GM21786 (cell line): ENCODE data around the gene KIF12.

Experiments used
- ATAC-seq: cut with Tn5 transposase; IDR thresholded peaks from one replicate; pipeline ENCODE4 v1.9.1; 2021; ENCODE audit not compliant: unreplicated experiment

KIF12 gene

DNA sequence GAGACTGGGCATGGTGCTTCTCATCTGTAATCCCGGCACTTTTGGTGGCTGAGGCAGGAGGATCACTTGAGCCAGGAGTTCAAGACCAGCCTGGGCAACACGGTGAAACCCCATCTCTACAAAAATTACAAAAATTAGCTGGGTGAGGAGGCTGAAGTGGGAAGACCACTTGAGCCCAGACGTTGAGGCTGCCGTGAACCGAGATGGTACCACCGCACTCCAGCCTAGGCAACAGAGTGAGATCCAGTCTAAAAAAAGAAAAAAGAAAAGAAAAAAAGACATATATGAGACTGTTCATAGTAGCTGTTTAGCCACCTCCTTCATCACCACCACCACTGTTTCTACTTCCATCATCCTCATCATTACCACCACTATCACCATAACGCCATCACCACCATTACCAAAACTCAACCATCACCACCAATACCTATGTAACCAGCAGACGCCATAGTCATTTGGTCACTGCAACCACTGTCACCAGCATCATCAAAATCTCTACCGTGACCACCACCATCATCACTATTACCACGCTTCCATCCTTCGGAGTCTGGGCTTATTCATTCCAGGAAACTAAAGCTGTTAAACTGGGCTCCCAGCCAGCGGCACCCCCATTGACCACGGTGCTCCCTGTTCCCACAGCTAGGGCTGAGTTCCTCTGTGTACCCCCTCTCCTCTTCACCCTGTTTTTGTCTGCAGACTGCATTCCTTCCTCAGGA, 8.4 kb upstream of the KIF12 start:
- ATAC-seq: no peak

DNA sequence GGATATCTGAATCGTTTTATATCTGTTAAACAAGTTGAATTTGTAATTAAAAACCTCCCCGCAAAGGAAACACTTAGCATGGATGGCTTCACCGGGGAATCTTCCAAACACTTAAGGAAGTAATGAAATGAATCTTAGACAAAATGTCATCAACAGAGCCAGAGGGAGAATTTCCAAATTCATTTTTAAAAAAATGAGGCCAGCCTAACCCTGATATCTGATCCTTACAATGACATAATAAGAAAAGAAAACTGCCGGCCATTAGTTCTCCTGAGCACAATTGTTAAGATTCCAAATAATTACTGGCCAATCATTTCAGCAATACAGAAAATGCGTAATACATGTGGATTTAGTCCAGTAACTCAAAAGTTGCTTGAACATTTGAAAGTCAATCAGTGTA, 6.1 kb upstream of the KIF12 start:
- no peak for ATAC-seq

DNA sequence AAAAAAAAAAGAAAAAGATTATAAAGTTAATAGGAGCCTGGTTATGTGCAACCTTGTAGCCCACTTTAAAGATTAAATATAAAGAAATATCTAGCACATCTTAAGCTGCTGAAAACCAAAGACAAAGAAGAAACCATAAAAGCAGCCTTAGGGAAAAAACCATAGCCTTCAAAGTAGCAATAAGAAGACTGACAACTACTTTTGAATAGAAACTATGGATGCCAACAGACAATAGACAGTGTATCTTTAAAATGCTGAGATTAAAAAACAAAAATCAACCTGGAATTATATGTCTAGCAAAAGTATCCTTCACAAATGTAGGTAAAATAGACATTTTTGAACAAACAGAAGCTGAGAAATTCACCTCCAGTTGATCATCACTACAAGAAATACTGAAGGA, 3.4 kb upstream of the KIF12 start:
- ATAC-seq: no peak

DNA sequence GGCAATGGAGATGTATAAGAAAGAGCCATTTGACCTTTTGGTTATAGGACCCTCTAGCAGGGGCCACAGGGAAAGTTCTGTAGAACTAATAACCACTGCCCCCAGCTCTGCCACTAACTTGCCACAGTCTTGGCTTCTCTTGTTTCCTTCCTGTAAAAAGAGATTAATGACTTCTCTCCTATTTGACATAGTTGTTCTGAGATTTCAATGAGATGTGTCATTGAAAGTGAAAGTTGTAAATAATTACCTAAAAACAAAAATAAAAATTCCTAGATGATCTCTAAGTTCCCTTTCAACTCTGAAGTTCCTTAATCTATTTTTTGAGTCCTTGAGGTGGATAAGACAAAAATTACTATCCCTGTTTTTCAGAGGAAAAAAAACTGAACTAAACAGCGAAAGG, 1.4 kb upstream of the KIF12 start:
- ATAC-seq: no peak

DNA sequence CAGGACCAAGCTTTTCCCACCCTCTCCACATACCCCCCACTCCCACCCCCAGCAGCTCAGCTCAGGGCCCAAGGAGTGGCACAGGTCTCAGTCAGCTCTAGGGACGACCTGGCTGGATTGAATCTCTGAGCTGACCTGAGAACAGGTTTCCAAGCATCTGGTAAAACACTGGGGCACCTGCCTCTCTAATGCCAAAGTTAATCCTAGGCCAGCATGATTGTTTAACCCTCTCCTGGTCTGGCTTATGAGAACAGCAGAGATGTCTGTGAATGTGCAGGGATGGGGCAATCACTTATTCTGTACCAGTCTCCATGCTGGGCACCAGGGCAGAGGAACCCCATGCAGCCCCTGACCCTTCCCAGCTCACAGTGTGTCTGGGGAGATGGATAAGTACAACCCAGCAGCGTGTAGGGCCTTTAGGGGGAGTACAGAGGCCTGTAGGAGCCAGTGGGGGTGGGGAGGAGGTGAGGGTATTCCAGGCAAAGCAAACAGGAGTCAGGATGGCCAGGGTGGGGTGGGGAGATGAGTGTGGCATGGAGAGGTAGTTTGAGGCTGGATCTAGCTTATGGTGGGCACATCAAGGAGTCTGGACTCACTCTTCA, 678 bp upstream of the KIF12 start:
- ATAC-seq: no peak

DNA sequence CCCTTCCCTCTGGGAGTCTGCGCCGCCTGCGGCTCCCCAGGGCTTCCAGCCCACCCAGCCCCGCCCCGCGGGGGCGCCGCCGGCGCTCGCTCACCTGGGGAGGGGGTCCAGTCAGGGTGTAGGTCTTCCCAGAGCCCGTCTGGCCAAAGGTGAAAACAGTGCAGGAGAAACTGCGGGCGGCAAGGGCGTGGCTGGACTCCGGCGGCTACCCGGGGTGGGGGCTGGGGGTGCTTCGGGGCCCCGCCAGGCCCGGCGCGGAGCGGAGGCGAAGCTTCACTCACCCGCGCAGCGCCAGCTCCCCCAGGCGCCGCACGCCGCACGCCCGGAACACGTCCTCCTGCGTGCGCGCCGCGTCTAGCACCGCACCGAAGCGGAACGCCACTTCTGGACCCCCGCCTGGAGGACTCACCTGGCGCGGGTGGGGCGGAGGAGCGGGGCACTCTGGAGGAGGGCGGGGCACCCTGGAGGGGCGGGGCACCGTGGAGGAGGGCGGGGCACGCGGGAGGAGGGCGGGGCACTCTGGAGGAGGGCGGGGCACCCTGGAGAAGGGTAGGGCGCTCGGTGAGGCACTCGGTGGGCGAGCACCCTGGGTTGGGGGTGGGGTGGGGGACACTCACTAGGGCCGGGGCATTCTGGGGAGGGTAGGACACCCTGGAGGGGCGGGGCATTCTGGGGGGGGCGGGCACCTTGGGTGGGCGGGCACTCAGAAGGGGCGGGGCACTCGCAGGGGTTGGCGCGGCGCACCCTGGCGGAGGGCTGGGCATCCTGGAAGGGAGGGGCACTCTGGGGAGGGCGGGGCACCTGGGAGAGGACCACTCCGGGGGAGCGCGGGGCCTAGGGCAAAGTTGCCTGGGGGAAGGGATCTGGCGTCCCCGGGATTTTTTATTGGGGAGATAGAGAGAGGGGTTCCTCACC, 814 bp downstream of the KIF12 start:
- no peak for ATAC-seq

DNA sequence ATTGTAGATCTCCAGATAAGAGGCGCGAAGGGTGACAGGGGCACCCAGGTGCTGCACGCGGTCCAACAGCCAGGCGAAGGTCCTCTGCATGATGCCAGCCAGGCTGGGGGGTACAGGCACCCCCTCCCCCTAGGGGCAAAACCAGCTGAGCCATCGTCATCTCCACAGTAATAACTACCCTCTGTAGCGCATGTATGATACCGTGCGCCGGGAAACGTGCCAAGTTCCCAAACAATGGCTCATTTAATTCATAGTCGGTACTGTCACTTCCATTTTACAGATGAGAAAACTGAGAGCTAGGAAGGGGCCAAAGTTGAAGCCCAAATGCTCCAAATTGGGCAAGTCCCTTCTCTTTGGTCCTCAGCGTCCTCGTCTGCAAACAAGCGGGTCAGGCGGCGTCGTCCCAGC, 1.5 kb downstream of the KIF12 start:
- no peak for ATAC-seq

DNA sequence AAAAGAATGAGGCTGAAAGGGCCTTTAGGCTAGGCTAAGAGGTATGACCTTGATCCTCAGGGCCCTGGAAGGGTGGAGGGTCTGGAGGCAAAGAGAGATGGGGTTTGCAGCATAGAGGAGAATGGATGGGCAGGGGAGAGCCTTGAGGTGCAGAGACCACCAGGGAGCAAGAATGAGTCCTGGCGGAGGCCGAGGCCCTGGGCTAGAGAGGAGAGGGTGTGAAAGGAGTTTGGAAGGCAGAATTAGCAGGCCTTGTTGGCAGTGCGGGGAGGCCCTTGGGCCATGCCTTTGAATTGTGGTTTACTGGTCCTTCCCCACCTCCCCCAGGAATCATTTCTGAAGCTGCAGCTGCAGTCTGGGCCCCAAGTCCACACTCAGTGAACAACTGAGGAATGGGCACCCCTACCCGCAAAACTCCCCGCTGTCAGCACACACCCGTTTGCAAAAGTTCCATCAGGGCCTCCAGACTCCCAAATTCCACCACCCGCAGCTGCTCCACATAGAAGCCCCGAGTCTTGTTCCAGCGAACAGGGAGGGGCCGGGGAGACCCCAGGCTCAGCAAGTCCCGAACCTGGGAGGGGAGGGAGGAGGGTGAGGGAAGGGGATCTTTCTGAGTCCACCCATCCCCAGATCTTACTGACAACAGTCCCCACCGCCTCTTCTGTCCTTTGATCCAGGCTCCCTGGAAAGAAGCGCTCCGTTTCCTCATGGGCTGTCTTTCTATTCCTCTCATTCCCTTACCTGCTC, 2.1 kb downstream of the KIF12 start:
- no peak for ATAC-seq

DNA sequence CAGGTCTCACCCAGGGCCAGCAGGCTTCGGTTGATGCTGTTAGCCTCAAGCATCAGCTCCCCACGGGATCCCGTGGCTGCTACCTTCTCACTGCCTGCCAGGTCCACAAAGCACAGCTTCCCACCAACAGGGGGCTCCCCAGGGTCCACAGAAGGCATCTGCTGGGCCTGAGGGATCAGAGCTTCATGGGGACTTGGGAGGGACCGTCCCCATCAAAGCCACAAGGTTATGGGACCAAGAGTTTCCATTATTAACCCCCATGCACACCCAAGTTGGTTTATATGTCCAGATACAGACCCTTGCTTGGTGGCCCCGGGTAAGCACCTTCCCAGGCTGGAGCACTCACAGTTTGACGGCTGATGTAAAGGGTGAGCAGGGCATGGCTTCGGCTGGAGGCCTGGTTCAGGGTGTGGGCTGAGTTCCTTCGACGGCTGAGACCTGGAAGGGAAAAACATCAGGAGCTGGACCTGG, 3.0 kb downstream of the KIF12 start:
- no peak for ATAC-seq

DNA sequence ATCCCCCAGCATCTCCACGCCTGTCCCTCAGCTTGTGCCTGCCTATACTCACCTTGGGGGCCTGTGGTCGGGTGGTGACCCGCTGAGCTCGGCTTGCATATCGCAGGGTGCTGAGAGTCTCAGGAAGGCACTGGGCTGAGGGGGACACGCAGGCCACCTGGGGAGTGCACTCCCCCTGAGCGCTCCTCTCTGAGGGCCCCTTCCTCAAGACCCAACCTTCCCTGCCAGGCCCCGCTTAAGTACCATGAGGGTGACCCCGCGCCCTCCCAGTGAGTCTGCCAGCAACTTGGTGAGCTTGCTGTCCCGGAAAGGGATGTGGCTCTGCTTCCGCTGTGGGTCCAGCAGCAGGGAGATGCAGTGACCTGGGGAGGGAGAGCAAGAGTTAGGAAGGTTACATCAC, 4.1 kb downstream of the KIF12 start:
- no peak for ATAC-seq

DNA sequence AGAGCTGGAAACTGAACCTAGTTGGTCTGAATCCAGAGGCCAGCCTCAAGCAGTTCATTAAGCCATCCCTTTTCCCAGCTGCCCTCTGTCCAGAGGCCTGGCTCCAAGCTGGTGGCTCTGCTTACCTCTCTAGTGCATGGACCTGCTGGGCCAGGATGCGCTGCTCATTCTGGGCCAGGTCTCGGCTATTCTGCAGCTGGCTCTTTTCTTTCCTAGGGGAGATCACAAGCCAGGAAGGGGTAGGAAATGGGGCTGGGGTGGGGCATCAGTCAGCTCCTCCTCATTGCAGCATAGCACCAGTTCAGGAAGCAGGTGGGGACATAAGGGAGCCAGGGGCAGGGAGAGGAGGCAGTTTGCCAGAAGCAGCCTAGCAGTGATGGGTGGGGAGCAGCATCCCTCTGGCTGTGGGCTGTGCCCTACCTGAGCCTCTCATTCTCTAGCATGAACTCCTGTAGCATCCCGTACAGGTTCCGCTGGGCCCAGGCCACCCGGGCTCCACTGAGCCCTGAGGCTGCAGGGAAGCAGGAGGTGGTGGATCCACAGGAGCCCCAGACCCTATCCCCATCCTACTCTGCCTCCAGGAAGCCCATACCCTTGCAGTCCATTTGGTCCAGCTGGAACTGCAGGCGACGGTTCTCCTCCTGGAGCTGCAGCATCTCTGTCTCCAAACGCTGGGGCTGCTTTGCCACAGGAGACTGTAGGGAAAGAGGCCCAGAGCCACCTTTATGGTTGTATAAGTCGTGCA, 5.2 kb downstream of the KIF12 start:
- no peak for ATAC-seq

DNA sequence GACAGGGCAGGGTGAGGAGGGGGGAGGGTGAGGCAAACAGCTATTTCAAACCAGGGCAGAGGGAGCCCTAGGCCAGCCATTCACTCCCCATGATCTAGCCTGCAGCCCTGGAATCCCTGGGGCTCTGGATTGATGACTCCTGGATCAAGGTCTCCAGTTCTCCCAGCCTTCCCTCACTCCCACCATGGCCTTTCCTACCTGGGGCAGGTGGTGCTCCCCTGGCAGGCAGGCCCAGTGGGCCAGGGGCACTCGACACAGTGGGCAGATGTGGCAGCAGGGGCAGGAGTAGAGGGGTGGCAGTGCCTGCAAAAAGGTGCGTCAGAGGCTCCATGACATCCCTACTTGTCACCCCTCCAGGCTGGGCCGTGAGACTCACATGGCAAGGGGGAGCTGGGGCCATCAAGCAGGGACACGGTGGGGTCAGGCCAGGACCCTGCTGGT, 6.0 kb downstream of the KIF12 start:
- no peak for ATAC-seq

DNA sequence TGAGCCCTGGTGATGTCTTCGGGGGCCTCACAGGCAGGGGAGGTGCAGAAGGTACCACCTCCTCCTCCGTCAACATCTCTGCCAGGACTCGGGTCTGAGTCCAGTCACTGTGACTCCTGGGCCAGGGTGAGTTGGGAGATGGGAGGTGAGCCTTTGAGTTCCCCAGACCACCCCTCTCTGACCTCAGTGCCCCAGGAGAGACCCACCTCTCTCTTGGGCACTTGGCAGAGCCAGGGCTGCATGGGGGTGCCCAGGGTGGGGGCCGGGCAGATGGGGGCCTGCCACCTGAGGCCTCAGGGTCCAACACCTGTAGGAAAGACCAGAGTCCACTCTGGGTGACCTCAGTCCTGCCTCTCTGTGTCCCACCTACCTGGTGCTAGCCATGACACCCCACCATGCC, 6.8 kb downstream of the KIF12 start:
- ATAC-seq: no peak

DNA sequence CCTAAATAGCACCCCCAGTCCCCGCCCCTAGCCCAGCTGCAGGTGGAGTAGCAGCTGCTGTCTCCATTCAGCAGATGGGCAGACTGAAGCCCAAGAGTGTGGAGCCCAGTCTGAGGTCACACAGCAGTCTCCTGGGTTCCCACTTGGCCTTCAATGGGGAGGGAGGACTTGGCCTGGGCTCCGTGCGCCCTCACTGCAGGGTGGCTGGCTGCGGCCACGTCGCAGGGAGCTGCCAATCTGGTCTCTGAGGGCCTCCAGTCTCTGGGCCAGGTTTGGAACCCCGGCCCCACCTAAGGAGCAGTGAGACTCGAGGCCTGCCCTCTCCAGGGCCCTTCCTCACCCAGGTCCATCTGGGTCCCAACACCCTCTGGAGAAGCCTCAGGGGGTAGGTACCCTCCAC, 7.4 kb downstream of the KIF12 start:
- ATAC-seq: no peak

DNA sequence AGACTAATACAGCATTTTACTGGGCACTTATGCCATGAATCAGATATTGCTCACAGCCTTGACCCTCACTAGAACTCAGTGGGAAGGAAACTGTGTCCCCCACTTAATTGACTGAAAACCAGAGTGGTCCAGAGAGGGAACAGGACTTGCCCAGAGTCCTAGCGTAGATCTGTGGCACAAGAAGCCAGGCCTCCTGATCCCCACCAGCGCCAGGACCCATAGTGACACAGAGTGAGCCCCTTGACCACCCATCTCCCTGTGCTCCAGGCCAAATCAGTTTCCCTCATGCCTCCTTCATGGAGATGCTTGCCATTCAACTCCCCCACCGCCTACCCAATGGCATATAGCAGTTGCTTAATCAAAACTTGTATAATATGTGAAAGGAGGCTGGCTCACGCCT, 8.3 kb downstream of the KIF12 start:
- no peak for ATAC-seq

DNA sequence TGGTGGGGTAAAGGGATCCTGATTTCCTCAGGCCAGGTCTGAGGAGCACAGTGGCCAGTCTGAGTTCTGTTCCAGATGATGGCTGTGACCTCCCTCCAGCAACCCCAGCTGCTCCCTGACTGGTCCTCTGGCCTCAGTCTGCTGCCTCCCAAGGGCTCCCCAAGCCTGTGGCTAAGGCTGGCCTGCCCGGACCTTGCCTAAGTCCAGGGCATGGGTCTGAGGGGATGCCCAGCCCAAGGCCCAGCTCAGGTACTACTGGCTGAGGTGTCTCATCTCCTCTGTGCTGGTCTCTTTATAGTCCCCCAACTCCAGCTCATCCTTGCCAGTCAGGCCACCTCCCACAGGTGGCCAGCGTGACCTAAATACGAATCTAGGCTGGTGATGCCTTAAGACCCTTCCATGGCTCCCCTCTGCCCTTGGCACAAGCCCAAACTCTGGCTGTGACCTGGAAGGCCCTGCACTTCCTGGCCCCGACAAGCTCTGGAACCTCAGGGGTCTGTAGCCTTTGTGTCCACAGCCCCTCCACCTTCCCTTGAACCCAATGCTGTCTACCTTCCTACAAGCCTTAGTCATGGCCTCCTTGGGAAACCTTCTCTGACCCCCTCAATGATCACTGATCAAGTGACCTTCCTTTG, 9.8 kb downstream of the KIF12 start:
- ATAC-seq: no peak

DNA sequence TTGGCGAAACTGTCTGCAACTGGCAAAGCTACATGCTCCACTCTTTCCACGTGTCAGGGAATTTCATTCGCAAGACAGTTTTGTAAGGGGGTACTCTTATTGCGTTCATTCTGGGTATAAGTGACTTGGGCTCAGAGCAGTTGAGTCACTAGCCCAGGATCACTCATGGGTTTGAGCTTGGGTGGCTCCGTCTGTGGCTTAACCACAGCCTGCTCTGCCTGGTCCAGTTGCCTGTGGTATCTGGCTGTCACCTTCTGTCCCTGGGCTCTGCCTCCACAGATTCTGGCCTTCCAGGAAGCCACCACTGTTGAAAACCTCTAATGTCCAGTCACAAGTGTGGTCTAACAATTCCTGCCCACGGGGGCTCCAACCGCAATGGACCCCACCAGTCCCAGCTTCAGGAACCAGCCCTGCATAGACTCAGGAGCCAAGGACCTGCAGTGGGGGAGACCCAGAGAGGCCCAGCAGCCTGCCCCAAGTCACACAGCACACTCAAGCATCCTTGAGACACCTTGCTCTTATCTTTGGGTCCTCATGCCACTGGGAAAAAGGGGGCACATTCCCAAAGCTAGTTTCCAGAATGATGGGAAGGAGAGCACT, 10.4 kb downstream of the KIF12 start:
- no peak for ATAC-seq

DNA sequence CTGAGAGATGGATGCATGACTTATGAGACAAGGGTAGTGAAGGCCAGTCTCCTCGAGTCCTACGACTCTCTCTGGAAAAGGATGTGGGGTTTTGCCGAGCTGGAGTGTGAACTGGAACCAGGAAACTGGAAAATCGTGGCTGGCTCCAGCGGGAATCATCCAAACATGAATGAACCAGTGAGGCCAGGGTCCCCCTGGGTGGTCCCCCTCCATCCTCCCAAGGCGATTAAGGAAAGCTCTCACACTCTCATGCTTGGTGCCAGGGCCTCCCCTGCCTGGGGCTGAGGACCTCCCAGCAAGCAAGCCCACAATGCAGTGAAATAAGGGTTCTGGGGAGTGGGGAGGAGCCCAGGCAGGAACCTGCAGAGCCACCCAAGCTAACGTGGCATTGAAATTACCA, 11.4 kb downstream of the KIF12 start:
- ATAC-seq: no peak

DNA sequence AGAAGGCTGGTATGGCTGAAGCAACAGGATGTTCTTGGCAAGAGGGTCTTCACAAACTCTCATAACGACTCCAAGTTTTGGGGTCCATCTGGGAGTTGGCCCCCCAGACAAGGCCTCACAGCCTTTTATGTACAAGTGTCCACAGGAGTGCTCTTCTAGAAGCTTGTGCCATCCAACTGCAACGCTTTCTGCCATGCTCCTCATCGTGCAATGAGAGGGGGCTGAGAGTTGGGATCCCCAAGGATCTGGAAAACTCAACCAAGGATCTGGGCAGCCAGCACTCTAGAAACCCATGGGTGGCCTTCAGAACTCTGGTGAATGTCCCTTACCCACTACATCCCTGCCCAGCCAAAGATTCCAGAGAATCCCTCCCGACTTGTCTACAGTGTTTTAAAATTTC, 12.5 kb downstream of the KIF12 start:
- no peak for ATAC-seq

DNA sequence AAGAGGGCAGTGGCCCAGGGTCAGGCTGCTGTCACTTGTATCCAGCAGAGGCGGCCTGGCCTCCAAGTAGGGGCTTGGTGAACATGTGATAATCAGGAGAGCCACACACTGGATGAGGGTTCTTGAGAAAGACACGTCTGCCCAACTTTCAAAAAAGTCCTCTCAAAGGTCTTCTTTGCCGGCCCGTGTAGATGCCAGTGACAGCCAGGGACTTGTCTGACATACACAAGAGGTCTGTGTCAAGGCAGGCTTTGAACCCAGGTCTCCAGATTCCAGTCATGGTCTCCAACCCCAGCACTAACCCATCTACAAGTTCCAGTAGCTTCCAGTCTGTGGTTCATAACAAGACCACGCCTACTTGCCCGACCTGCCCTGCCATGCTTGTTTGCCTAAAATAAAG, 13.1 kb downstream of the KIF12 start:
- ATAC-seq: no peak
